HepG2 (cell line): Measurements from ENCODE around the gene CIB1. TPM values are rescaled to one million over a fixed set of nuclear protein-coding genes. Genes with fewer than 3 reads are reported as not detected.

Experiments used
- CSRNP2 ChIP-seq: sonication (generic); formaldehyde crosslinking; conservative IDR thresholded peaks from 2 replicates; pipeline ENCODE4 v1.8.0; 2022; ENCODE audit warnings: low read depth, missing genetic modification reagents
- FOXA3 ChIP-seq: IDR thresholded peaks from 2 replicates; pipeline ENCODE4 v1.6.1; 2016; ENCODE audit warnings: missing genetic modification reagents, missing compliant biosample characterization
- HES4 ChIP-seq: sonication (generic); formaldehyde crosslinking; IDR thresholded peaks from 2 replicates; pipeline ENCODE4 v1.9.0; 2021; ENCODE audit warnings: mild to moderate bottlenecking, missing genetic modification reagents, borderline replicate concordance
- HMG20B ChIP-seq: conservative IDR thresholded peaks from 2 replicates; pipeline ENCODE4 v1.6.1; 2016; ENCODE audit warnings: missing genetic modification reagents, missing compliant biosample characterization
- HOXA5 ChIP-seq: sonication (generic); formaldehyde crosslinking; IDR thresholded peaks from 2 replicates; pipeline ENCODE4 v1.4.0; 2020; ENCODE audit warnings: missing genetic modification reagents
- IKZF5 ChIP-seq: IDR thresholded peaks from 2 replicates; pipeline ENCODE4 v1.6.1; 2018; ENCODE audit warnings: missing genetic modification reagents, mild to moderate bottlenecking, missing compliant biosample characterization
- MEIS1 ChIP-seq: sonication (generic); formaldehyde crosslinking; IDR thresholded peaks from 2 replicates; pipeline ENCODE4 v1.9.0; 2021; ENCODE audit warnings: mild to moderate bottlenecking, missing genetic modification reagents, moderate library complexity, borderline replicate concordance
- NFIC ChIP-seq: IDR thresholded peaks from 2 replicates; pipeline ENCODE4 v1.6.1; 2012; ENCODE audit warnings: mild to moderate bottlenecking, low read length, inconsistent platforms
- PCBP2 ChIP-seq: fragments of 200-400 bp; formaldehyde crosslinking; optimal IDR thresholded peaks from 2 replicates; pipeline ENCODE3; 2018; ENCODE audit warnings: low read length, low read depth; ENCODE audit not compliant: poor library complexity, severe bottlenecking
- PITX1 ChIP-seq: sonication (generic); formaldehyde crosslinking; IDR thresholded peaks from 2 replicates; pipeline ENCODE4 v1.5.1; 2020; ENCODE audit warnings: mild to moderate bottlenecking, missing genetic modification reagents
- ZFP1 ChIP-seq: IDR thresholded peaks from 2 replicates; pipeline ENCODE4 v1.6.1; 2016
- ZNF333 ChIP-seq: sonication (generic); formaldehyde crosslinking; IDR thresholded peaks from 2 replicates; pipeline ENCODE4 v1.4.0; 2020; ENCODE audit warnings: mild to moderate bottlenecking, missing genetic modification reagents, borderline replicate concordance
- ZNF484 ChIP-seq: sonication (generic); formaldehyde crosslinking; IDR thresholded peaks from 2 replicates; pipeline ENCODE4 v1.5.1; 2020; ENCODE audit warnings: mild to moderate bottlenecking, low read depth, missing genetic modification reagents, borderline replicate concordance
- ZNF558 ChIP-seq: sonication (generic); formaldehyde crosslinking; IDR thresholded peaks from 2 replicates; pipeline ENCODE4 v1.9.0; 2022; ENCODE audit warnings: mild to moderate bottlenecking, missing genetic modification reagents, borderline replicate concordance
- ZNF776 ChIP-seq: sonication (generic); formaldehyde crosslinking; IDR thresholded peaks from 2 replicates; pipeline ENCODE4 v1.4.0; 2020; ENCODE audit warnings: mild to moderate bottlenecking, missing genetic modification reagents
- ZNF777 ChIP-seq: sonication (generic); formaldehyde crosslinking; IDR thresholded peaks from 2 replicates; pipeline ENCODE4 v1.4.0; 2020; ENCODE audit warnings: missing genetic modification reagents
- ZNF781 ChIP-seq: sonication (generic); formaldehyde crosslinking; IDR thresholded peaks from 2 replicates; pipeline ENCODE4 v1.5.1; 2020; ENCODE audit warnings: borderline replicate concordance, mild to moderate bottlenecking, missing genetic modification reagents; ENCODE audit errors: not compliant biosample characterization
- ZSCAN21 ChIP-seq: sonication (generic); formaldehyde crosslinking; IDR thresholded peaks from 2 replicates; pipeline ENCODE4 v1.8.0; 2022; ENCODE audit warnings: mild to moderate bottlenecking, missing genetic modification reagents, moderate library complexity, borderline replicate concordance
- polyA plus RNA-seq, 8 experiments: library from polyadenylated mRNA; depleted of rRNA in 3 of 8; stranded (reverse) in 7 of 8; unstranded in 1 of 8; fragments of >200 nt; fragmentation: Illumina TruSeq in 4 of 8; extraction: Trizol in 4 of 8; gene quantifications; 2 replicates each; pipeline versions ENCODE4 v1.2.1 to v1.2.3, GENCODE V29; 2011 to 2016; ENCODE audit warnings: low read depth in 4 of 8, missing spikeins in 1 of 8, mixed read lengths in 1 of 8; ENCODE audit not compliant: insufficient read depth in 1 of 8
- total RNA-seq, 5 experiments: library from RNA; depleted of rRNA; stranded (reverse); fragments of >200 nt; fragmentation: Illumina TruSeq; extraction: Trizol; gene quantifications; 2 replicates each; pipeline ENCODE4 v1.2.3, GENCODE V29; 2016; ENCODE audit warnings: low read depth in 1 of 5
- TF ChIP-seq, protein P1 (sequence below): sonication (generic); formaldehyde crosslinking; IDR thresholded peaks from 2 replicates; pipeline ENCODE4 v1.8.0; 2022; ENCODE audit warnings: mild to moderate bottlenecking, missing genetic modification reagents, moderate library complexity
- TF ChIP-seq, protein P2 (sequence below): IDR thresholded peaks from 2 replicates; pipeline ENCODE4 v1.6.1; 2016; ENCODE audit warnings: control low read depth
- TF ChIP-seq, protein P3 (sequence below): sonication (generic); formaldehyde crosslinking; IDR thresholded peaks from 2 replicates; pipeline ENCODE4 v1.4.0; 2020; ENCODE audit warnings: missing genetic modification reagents
- TF ChIP-seq, protein P4 (sequence below): sonication (generic); formaldehyde crosslinking; IDR thresholded peaks from 2 replicates; pipeline ENCODE4 v1.5.0; 2020; ENCODE audit warnings: mild to moderate bottlenecking, missing genetic modification reagents, borderline replicate concordance

The CIB1 gene
- total and polyA plus RNA-seq, 2 of the 13 experiments (the other 11 are each of a cell fraction or from before 2014, with no cell fraction given), result 38.7 to 72.7 TPM

GRCh38 chr15:90249203-90249863, 15.6 kb upstream of the CIB1 start, which contains the start of gene TTLL13 (continued):
- TF ChIP-seq CSRNP2 (CRISPR knock-in tag) (no peak), ZNF558 (CRISPR knock-in tag) (no peak), PCBP2 (no peak), IKZF5 (CRISPR knock-in tag) (peak; percentile 76), ZFP1 (CRISPR knock-in tag) (no peak), MEIS1 (CRISPR knock-in tag) (peak; percentile 69; the same call in 1 of the 2 replicates), ZNF484 (0 out of 2 replicates have a peak, but pooled peaks have one; percentile 42), PITX1 (peak; percentile 40; the same call in 1 of the 2 replicates), FOXA3 (CRISPR knock-in tag) (no peak; the same call in 1 of the 2 replicates), HOXA5 (no peak), ZSCAN21 (peak; percentile 57; the same call in 1 of the 2 replicates), NFIC (no peak), ZNF776 (CRISPR knock-in tag) (peak; percentile 78; the same call in 1 of the 2 replicates), HMG20B (CRISPR knock-in tag) (no peak), HES4 (CRISPR knock-in tag) (no peak), ZNF781 (peak; percentile 29), ZNF777 (peak; percentile 76), ZNF333 (CRISPR knock-in tag) (peak; percentile 66; the same call in 1 of the 2 replicates)
- TF ChIP-seq, protein P1, sequence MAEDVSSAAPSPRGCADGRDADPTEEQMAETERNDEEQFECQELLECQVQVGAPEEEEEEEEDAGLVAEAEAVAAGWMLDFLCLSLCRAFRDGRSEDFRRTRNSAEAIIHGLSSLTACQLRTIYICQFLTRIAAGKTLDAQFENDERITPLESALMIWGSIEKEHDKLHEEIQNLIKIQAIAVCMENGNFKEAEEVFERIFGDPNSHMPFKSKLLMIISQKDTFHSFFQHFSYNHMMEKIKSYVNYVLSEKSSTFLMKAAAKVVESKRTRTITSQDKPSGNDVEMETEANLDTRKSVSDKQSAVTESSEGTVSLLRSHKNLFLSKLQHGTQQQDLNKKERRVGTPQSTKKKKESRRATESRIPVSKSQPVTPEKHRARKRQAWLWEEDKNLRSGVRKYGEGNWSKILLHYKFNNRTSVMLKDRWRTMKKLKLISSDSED (CRISPR knock-in tag), result no peak
- TF ChIP-seq, protein P2, sequence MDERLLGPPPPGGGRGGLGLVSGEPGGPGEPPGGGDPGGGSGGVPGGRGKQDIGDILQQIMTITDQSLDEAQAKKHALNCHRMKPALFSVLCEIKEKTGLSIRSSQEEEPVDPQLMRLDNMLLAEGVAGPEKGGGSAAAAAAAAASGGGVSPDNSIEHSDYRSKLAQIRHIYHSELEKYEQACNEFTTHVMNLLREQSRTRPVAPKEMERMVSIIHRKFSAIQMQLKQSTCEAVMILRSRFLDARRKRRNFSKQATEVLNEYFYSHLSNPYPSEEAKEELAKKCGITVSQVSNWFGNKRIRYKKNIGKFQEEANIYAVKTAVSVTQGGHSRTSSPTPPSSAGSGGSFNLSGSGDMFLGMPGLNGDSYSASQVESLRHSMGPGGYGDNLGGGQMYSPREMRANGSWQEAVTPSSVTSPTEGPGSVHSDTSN (CRISPR knock-in tag), result no peak
- TF ChIP-seq, protein P3, sequence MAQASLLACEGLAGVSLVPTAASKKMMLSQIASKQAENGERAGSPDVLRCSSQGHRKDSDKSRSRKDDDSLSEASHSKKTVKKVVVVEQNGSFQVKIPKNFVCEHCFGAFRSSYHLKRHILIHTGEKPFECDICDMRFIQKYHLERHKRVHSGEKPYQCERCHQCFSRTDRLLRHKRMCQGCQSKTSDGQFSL (CRISPR knock-in tag), result 0 out of 2 replicates have a peak, but pooled peaks have one; percentile 15
- TF ChIP-seq, protein P4, sequence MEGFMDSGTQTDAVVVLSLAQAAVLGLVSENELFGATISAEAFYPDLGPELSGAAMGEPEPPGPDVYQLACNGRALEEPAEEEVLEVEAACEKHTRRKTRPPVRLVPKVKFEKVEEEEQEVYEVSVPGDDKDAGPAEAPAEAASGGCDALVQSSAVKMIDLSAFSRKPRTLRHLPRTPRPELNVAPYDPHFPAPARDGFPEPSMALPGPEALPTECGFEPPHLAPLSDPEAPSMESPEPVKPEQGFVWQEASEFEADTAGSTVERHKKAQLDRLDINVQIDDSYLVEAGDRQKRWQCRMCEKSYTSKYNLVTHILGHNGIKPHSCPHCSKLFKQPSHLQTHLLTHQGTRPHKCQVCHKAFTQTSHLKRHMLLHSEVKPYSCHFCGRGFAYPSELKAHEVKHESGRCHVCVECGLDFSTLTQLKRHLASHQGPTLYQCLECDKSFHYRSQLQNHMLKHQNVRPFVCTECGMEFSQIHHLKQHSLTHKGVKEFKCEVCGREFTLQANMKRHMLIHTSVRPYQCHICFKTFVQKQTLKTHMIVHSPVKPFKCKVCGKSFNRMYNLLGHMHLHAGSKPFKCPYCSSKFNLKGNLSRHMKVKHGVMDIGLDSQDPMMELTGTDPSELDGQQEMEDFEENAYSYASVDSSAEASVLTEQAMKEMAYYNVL (CRISPR knock-in tag), result peak; percentile 63; the same call in 1 of the 2 replicates
